Endodermal cell (in vitro differentiated cells): Measurements from ENCODE around the gene SH3GL2. TPM values are rescaled to one million over a fixed set of nuclear protein-coding genes. Genes with fewer than 3 reads are reported as not detected.

Source experiments
- DNase-seq: peaks from one replicate; pipeline ENCODE4 v3.0.0-alpha.2; 2017
- H3K27ac ChIP-seq: 2 replicates; pipeline ENCODE4 v1.5.1; 2013; ENCODE audit warnings: mild to moderate bottlenecking, low read depth, low read length, moderate library complexity
- H3K27me3 ChIP-seq: 2 replicates; pipeline ENCODE4 v1.6.1; 2013; ENCODE audit warnings: mild to moderate bottlenecking, low read length, moderate library complexity; ENCODE audit not compliant: insufficient read depth, control insufficient read depth, poor library complexity, severe bottlenecking
- H3K36me3 ChIP-seq: 2 replicates; pipeline ENCODE4 v1.7.0; 2013; ENCODE audit warnings: mild to moderate bottlenecking, low read length, moderate library complexity; ENCODE audit not compliant: control insufficient read depth, insufficient read depth
- H3K4me1 ChIP-seq: one replicate; pipeline ENCODE4 v1.7.0; 2013; ENCODE audit warnings: low read length; ENCODE audit not compliant: control insufficient read depth, insufficient read depth
- H3K4me3 ChIP-seq: 2 replicates; pipeline ENCODE4 v1.5.1; 2013; ENCODE audit warnings: mild to moderate bottlenecking, low read length, moderate library complexity
- H3K9ac ChIP-seq: 2 replicates; pipeline ENCODE4 v1.6.1; 2013; ENCODE audit warnings: mild to moderate bottlenecking, low read length, moderate library complexity; ENCODE audit not compliant: poor library complexity, severe bottlenecking; ENCODE audit errors: extremely low read depth
- H3K9me3 ChIP-seq: 2 replicates; pipeline ENCODE4 v1.6.1; 2013; ENCODE audit warnings: mild to moderate bottlenecking, low read length, moderate library complexity; ENCODE audit not compliant: control insufficient read depth
- H3K27ac Mint-ChIP-seq: 2 replicates; pipeline ENCODE4 v1.8.0; 2020; ENCODE audit warnings: mixed read lengths
- H3K27me3 Mint-ChIP-seq: 2 replicates; pipeline ENCODE4 v1.8.0; 2021; ENCODE audit warnings: mild to moderate bottlenecking, mixed read lengths; ENCODE audit not compliant: insufficient read depth
- H3K36me3 Mint-ChIP-seq: 2 replicates; pipeline ENCODE4 v1.8.0; 2020; ENCODE audit warnings: low read depth, mixed read lengths
- H3K4me1 Mint-ChIP-seq: 2 replicates; pipeline ENCODE4 v1.8.0; 2020; ENCODE audit warnings: mixed read lengths
- H3K4me3 Mint-ChIP-seq: 2 replicates; pipeline ENCODE4 v1.8.0; 2020; ENCODE audit warnings: mild to moderate bottlenecking, moderate library complexity, mixed read lengths
- H3K9me3 Mint-ChIP-seq: 2 replicates; pipeline ENCODE4 v1.8.0; 2020; ENCODE audit warnings: mild to moderate bottlenecking, mixed read lengths
- WGBS, 2 experiments: methylation state at CpG; one replicate each; pipeline versions ENCODE4 v1.1.5 to v1.1.7; 2013; ENCODE audit warnings: missing lambda C conversion rate in 2 of 2, mixed read lengths in 1 of 2; ENCODE audit not compliant: insufficient coverage in 1 of 2, insufficient read length in 1 of 2; 5-methylcytosine and 5-hydroxymethylcytosine counted together
- total RNA-seq, 2 donors: library from RNA; stranded (reverse); fragmentation: NEBNext Ultra II Directional in 1 of 2; extraction: Animal tissue kit (Norgen Biotek cat#: 25700) in 1 of 2; gene quantifications; 2 replicates in 1 of 2; 3 replicates in 1 of 2; pipeline ENCODE4 v1.2.1, GENCODE V29; 2021
- TF ChIP-seq, protein P1 (sequence below): fragments of 200-600 bp; sonication (generic); conservative IDR thresholded peaks from 2 replicates; pipeline ENCODE4 v1.5.0; 2021; ENCODE audit warnings: antibody characterized with exemption, mild to moderate bottlenecking

The SH3GL2 gene
- total RNA-seq, 2 donors from 2014 or later = 3.7 to 7.7 TPM

DNA sequence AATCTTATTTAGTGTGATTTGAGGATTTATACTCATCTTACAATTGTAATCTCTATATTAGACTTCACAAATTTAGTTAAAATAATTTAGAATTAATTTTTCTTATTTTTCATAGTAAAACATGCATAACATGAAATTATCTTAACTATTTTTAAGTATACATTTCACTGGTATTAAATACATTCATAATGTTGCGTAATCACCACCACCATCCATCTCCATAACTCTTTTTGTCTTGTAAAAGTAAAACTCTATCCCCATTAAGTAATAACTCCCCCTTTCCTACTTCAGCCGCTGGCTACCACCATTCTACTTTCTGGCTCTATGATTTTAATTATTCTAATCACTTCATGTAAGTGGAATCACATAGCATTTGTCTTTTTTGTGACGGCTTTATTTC, 193.4 kb downstream of the SH3GL2 start:
- Mint-ChIP-seq H3K9me3 (no peaks in the 10 kb centered on the region), H3K36me3 (no peaks in the 10 kb centered on the region), H3K27ac (no peak overlapping the region), H3K27me3 (no peaks in the 10 kb centered on the region), H3K4me1 (no peaks in the 10 kb centered on the region), H3K4me3 (no peak overlapping the region)
- 83 to 87% methylated on average over 1 to 3 of the region's 3 CpGs for WGBS, 2 experiments
- Histone ChIP-seq H3K4me3 (no peak overlapping the region), H3K27ac (no peak overlapping the region), H3K9ac (no peak overlapping the region), H3K36me3 (no peaks in the 10 kb centered on the region), H3K27me3 (no peaks in the 10 kb centered on the region), H3K4me1 (no peaks in the 10 kb centered on the region), H3K9me3 (no peaks in the 10 kb centered on the region)
- DNase-seq = no peak
- TF ChIP-seq, protein P1, sequence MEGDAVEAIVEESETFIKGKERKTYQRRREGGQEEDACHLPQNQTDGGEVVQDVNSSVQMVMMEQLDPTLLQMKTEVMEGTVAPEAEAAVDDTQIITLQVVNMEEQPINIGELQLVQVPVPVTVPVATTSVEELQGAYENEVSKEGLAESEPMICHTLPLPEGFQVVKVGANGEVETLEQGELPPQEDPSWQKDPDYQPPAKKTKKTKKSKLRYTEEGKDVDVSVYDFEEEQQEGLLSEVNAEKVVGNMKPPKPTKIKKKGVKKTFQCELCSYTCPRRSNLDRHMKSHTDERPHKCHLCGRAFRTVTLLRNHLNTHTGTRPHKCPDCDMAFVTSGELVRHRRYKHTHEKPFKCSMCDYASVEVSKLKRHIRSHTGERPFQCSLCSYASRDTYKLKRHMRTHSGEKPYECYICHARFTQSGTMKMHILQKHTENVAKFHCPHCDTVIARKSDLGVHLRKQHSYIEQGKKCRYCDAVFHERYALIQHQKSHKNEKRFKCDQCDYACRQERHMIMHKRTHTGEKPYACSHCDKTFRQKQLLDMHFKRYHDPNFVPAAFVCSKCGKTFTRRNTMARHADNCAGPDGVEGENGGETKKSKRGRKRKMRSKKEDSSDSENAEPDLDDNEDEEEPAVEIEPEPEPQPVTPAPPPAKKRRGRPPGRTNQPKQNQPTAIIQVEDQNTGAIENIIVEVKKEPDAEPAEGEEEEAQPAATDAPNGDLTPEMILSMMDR = no peak

DNA sequence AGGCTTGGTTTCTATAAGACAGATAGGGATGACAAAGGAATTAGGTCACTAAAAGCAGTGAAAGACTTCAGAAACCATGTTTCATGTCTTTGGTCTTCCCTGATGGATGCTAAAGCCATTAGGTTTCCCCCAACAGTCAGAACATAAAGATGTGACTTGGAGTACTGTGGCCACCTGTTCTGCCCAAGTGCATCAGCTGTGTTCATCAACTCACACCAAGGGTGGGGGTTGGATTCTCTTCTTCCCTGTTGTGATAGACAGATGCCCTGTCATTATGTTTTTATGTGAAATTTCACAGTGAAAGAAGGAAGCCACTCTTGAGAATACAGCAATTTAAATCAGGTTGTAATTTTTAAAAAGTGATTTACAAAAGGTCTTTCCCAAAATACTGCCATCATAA, 196.8 kb downstream of the SH3GL2 start:
- no peak overlapping the region for H3K4me3 Mint-ChIP-seq
- no peaks in the 10 kb centered on the region for H3K36me3 Mint-ChIP-seq
- H3K27ac Mint-ChIP-seq = no peak overlapping the region

DNA sequence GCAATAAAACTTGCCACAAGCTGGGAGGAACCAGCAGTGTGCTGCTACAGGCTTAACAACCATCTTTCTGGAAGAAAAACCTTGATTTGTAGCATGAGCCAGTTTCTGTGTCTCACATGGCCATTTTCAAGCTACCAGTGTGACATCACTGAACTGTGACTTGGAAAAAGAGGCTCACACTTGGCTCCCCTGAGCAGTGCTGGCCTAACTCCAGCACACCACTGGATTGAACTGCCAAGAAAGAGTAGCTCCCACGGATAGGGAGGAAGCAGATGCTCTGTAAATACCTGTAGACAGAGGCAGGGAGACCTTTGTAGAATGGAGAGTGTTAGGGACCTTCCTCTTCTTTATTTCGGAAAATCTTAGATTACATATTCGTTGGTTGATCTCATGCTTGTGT, 197.9 kb downstream of the SH3GL2 start:
- Histone ChIP-seq H3K4me1 (no peaks in the 10 kb centered on the region), H3K9me3 (no peaks in the 10 kb centered on the region), H3K4me3 (no peak overlapping the region), H3K27me3 (no peaks in the 10 kb centered on the region), H3K9ac (no peak overlapping the region), H3K27ac (no peak overlapping the region), H3K36me3 (no peaks in the 10 kb centered on the region)
- TF ChIP-seq, protein P1 = no peak
- peaks cover 2% of the 10 kb centered on the region for H3K9me3 Mint-ChIP-seq
- H3K4me3 Mint-ChIP-seq = no peak overlapping the region
- H3K4me1 Mint-ChIP-seq = no peaks in the 10 kb centered on the region
- H3K27me3 Mint-ChIP-seq = no peaks in the 10 kb centered on the region
- no peak overlapping the region for H3K27ac Mint-ChIP-seq
- no peaks in the 10 kb centered on the region for H3K36me3 Mint-ChIP-seq
- no peak for DNase-seq
- 67 to 72% methylated on average over 1 of the region's 3 CpGs for WGBS, 2 experiments

More for the DNA sequence above, 196.8 kb downstream of the SH3GL2 start:
- Histone ChIP-seq H3K9ac (no peak overlapping the region), H3K4me1 (no peaks in the 10 kb centered on the region), H3K9me3 (no peaks in the 10 kb centered on the region), H3K27me3 (no peaks in the 10 kb centered on the region), H3K36me3 (no peaks in the 10 kb centered on the region), H3K4me3 (no peak overlapping the region), H3K27ac (no peak overlapping the region)
- H3K4me1 Mint-ChIP-seq = no peaks in the 10 kb centered on the region
- no peak for DNase-seq
- TF ChIP-seq, protein P1 = no peak
- no peaks in the 10 kb centered on the region for H3K9me3 Mint-ChIP-seq
- no peaks in the 10 kb centered on the region for H3K27me3 Mint-ChIP-seq
